NCI-H2227 treated with DMSO at 0.1 percent for 48 hours (cell line): ENCODE data around the gene GNA15.
A peak's percentile ranks its signal among the peaks of the same experiment; 100 is the strongest.

Experiments
- DNase-seq: peaks from one replicate; lab custom pipeline; 2025; lab: John Stamatoyannopoulos, UW

Gene GNA15

GRCh38 chr19:3175781-3176714 is 40.2 kb downstream of the GNA15 start:
- DNase-seq, result no peak

- no peak for DNase-seq
Measured at GRCh38 chr19:3176715-3177501, 41.1 kb downstream of the GNA15 start.

GRCh38 chr19:3178377-3178972 is 42.6 kb downstream of the GNA15 start, which contains the start of gene S1PR4:
Gene S1PR4, plus strand, starts transcription at chr19:3178769. Its CDS starts 24 bp downstream, at chr19:3178793.
- no peak for DNase-seq

GRCh38 chr19:3178973-3179738 is 43.3 kb downstream of the GNA15 start:
- DNase-seq, result no peak

- no peak for DNase-seq
Measured at GRCh38 chr19:3179739-3180293, 44.0 kb downstream of the GNA15 start.

GRCh38 chr19:3183721-3184641 is 48.1 kb downstream of the GNA15 start:
- no peak for DNase-seq

- peak; percentile 92 for DNase-seq
Measured at GRCh38 chr19:3184847-3185460, 49.1 kb downstream of the GNA15 start.

GRCh38 chr19:3185461-3186159 is 49.8 kb downstream of the GNA15 start, which contains the start of gene NCLN:
Gene NCLN, plus strand, starts transcription at chr19:3185930. Its CDS starts 101 bp downstream, at chr19:3186031.
- peak; percentile 95 for DNase-seq

GRCh38 chr19:3186160-3186688 is 50.4 kb downstream of the GNA15 start:
- no peak for DNase-seq

- DNase-seq, result no peak
Measured at GRCh38 chr19:3186891-3187661, 51.2 kb downstream of the GNA15 start.

- DNase-seq, result no peak
Measured at GRCh38 chr19:3187662-3188511, 52.1 kb downstream of the GNA15 start.

GRCh38 chr19:3188627-3189596 is 53.1 kb downstream of the GNA15 start:
- no peak for DNase-seq

GRCh38 chr19:3189702-3190469 is 54.1 kb downstream of the GNA15 start:
- no peak for DNase-seq

- no peak for DNase-seq
Measured at GRCh38 chr19:3190470-3190770, 54.6 kb downstream of the GNA15 start.
